ENCODE results near the gene FGF12. TPM values are rescaled to one million over a fixed set of nuclear protein-coding genes. Genes with fewer than 3 reads are reported as not detected.

The FGF12 gene
- total RNA-seq, 1 experiment from 2014 or later: 0.09 TPM

GRCh38 chr3:192433704-192434103, 293.6 kb downstream of the FGF12 start:
- peak; percentile 38 for DNase-seq (ENCODE audit: unreplicated experiment)
- Mint-ChIP-seq H3K9me3 (ENCODE audit: unreplicated experiment) (no peaks in the 10 kb centered on the region), H3K4me1 (ENCODE audit: insufficient read depth, unreplicated experiment) (no peaks in the 10 kb centered on the region), H3K4me3 (ENCODE audit: unreplicated experiment) (no peak overlapping the region), H3K27ac (ENCODE audit: low read depth, unreplicated experiment) (no peak overlapping the region), H3K27me3 (ENCODE audit: insufficient read depth, unreplicated experiment) (peaks cover 25% of the 10 kb centered on the region), H3K36me3 (ENCODE audit: insufficient read depth, unreplicated experiment) (no peaks in the 10 kb centered on the region)
- intact Hi-C loops (cut with micrococcal nuclease): no loop called here
- ChIA-PET POLR2A (interaction anchor here (0.6 to 1.8 kb wide), 2 partner anchors 10 to 1900 kb away, joined by 3 to 5 read pairs; no protein-coding TSS in a partner anchor), CTCF (interaction anchor here (0.6 to 7.2 kb wide), 6 partner anchors 11 to 1017 kb away, joined by 3 to 57 read pairs (median 4); no protein-coding TSS in a partner anchor)
- TF ChIP-seq, protein P1, sequence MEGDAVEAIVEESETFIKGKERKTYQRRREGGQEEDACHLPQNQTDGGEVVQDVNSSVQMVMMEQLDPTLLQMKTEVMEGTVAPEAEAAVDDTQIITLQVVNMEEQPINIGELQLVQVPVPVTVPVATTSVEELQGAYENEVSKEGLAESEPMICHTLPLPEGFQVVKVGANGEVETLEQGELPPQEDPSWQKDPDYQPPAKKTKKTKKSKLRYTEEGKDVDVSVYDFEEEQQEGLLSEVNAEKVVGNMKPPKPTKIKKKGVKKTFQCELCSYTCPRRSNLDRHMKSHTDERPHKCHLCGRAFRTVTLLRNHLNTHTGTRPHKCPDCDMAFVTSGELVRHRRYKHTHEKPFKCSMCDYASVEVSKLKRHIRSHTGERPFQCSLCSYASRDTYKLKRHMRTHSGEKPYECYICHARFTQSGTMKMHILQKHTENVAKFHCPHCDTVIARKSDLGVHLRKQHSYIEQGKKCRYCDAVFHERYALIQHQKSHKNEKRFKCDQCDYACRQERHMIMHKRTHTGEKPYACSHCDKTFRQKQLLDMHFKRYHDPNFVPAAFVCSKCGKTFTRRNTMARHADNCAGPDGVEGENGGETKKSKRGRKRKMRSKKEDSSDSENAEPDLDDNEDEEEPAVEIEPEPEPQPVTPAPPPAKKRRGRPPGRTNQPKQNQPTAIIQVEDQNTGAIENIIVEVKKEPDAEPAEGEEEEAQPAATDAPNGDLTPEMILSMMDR (IDR thresholded peaks at IDR 0.05; ENCODE audit: unreplicated experiment): no peak
- no TSS peak for BruUV-seq (replicated peaks)

DNA sequence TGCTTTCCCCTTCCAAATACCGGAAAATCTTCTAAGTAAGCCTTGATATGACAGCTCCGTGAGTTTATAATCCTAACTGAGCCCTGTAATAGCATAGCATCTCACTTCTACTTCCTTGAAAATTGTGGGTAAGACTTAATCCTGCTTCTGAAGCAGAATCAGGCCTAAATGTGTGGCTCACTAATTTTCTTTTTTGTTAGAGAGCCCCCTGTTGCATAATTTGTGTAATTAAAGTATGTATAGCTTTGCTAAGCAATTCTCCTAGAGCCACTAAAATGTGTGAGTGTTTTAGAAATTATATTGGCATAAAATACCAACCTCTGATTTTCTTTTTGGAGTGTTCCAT, 304.4 kb downstream of the FGF12 start:
- TF ChIP-seq, protein P1 (IDR thresholded peaks at IDR 0.05; ENCODE audit: unreplicated experiment): peak; percentile 52
- CTCF ChIA-PET: interaction anchor here (0.5 to 3.2 kb wide), 42 partner anchors 9 to 1242 kb away, joined by 3 to 49 read pairs (median 4); no protein-coding TSS in a partner anchor

DNA sequence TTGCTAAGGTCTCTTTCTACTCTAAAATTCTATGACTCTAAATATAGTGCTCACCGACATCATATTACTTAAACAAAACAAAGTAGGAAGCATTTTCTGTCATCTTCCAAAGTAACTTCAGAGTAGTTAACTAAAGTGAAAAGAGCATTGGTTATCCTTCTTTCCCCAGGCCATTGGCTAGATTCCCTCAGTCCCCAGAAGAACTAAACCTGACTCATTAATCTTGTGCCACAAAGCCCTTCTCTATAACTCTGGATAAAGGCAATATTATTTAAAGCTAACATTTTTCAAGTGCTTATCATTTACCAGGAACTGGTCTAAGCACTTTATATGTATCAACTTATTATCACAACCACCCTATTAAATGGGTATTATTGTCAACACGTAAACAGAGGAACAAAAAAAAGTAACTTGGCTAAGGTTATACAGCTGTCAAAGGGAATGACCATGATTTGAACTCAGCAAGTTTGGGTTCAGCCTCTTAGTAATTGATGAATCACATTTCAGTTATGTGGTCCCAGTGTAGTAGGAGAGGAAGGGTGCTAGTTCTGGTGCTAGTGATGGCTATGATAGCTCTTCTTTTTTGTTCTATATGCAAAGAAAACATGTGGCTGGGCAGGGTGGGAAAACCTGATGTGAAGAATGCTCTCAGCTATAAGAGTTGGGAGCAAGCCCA, 304.9 kb downstream of the FGF12 start:
- H3K36me3 Mint-ChIP-seq (ENCODE audit: insufficient read depth, unreplicated experiment): no peaks in the 10 kb centered on the region
- DNase-seq (ENCODE audit: unreplicated experiment): peak; percentile 21
- H3K4me1 Mint-ChIP-seq (ENCODE audit: insufficient read depth, unreplicated experiment): no peaks in the 10 kb centered on the region

More for the DNA sequence above, 304.4 kb downstream of the FGF12 start:
- Mint-ChIP-seq H3K4me1 (ENCODE audit: insufficient read depth, unreplicated experiment) (no peaks in the 10 kb centered on the region), H3K27me3 (ENCODE audit: insufficient read depth, unreplicated experiment) (peaks cover 5% of the 10 kb centered on the region), H3K9me3 (ENCODE audit: unreplicated experiment) (no peaks in the 10 kb centered on the region), H3K36me3 (ENCODE audit: insufficient read depth, unreplicated experiment) (no peaks in the 10 kb centered on the region), H3K4me3 (ENCODE audit: unreplicated experiment) (no peak overlapping the region), H3K27ac (ENCODE audit: low read depth, unreplicated experiment) (no peak overlapping the region)
- intact Hi-C loops (cut with micrococcal nuclease): loop anchor here (1.0 kb wide), 3 partner anchors 235 to 1006 kb away; no protein-coding TSS in a partner anchor
- peak; percentile 43 for DNase-seq (ENCODE audit: unreplicated experiment)
- POLR2A ChIA-PET: interaction anchor here (0.9 to 2.3 kb wide), 5 partner anchors 11 to 1009 kb away, joined by 3 to 8 read pairs (median 5); no protein-coding TSS in a partner anchor
- no TSS peak for BruUV-seq (replicated peaks)

DNA sequence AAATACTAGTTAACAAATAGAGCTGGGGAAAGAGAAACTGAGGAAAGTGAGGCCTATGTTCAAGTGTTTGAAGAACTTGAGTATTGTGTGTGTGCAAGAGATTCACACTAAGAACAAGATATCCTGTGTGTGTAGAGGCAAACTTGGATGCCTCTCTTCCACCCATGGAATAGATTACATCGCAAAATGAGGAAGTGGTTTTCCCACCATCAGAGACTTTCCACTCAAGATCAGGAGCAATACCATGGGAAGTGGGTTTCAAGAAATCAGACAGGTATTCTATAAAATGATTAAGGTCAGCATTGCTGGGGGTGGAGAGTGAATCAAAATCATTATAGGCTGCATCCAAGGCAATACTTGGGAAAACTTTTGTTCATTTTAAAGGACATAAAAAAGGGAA, 308.0 kb downstream of the FGF12 start:
- TF ChIP-seq, protein P1 (IDR thresholded peaks at IDR 0.05; ENCODE audit: unreplicated experiment): no peak
- Mint-ChIP-seq H3K4me3 (ENCODE audit: unreplicated experiment) (no peak overlapping the region), H3K27me3 (ENCODE audit: insufficient read depth, unreplicated experiment) (no peaks in the 10 kb centered on the region), H3K9me3 (ENCODE audit: unreplicated experiment) (no peaks in the 10 kb centered on the region), H3K4me1 (ENCODE audit: insufficient read depth, unreplicated experiment) (no peaks in the 10 kb centered on the region), H3K36me3 (ENCODE audit: insufficient read depth, unreplicated experiment) (no peaks in the 10 kb centered on the region), H3K27ac (ENCODE audit: low read depth, unreplicated experiment) (no peak overlapping the region)
- DNase-seq (ENCODE audit: unreplicated experiment): no peak
- ChIA-PET POLR2A (interaction anchor here (0.7 kb wide), 1 partner anchor 210 kb away, joined by 3 read pairs; no protein-coding TSS in a partner anchor), CTCF (interaction anchor here (0.8 to 2.1 kb wide), 3 partner anchors 20 to 230 kb away, joined by 3 to 7 read pairs (median 4); no protein-coding TSS in a partner anchor)
- no TSS peak for BruUV-seq (replicated peaks)
- intact Hi-C loops (cut with micrococcal nuclease): no loop called here

More for the DNA sequence above, 304.9 kb downstream of the FGF12 start:
- intact Hi-C loops (cut with micrococcal nuclease): no loop called here
- Mint-ChIP-seq H3K4me3 (ENCODE audit: unreplicated experiment) (no peak overlapping the region), H3K27me3 (ENCODE audit: insufficient read depth, unreplicated experiment) (peaks cover under 1% of the 10 kb centered on the region), H3K27ac (ENCODE audit: low read depth, unreplicated experiment) (no peak overlapping the region), H3K9me3 (ENCODE audit: unreplicated experiment) (no peaks in the 10 kb centered on the region)
- BruUV-seq (replicated peaks): no TSS peak
- ChIA-PET CTCF (interaction anchor here (0.5 to 3.2 kb wide), 37 partner anchors 8 to 1209 kb away, joined by 3 to 49 read pairs (median 4); no protein-coding TSS in a partner anchor), POLR2A (interaction anchor here (0.9 to 2.3 kb wide), 5 partner anchors 11 to 1008 kb away, joined by 3 to 8 read pairs (median 5); no protein-coding TSS in a partner anchor)
- TF ChIP-seq, protein P1 (IDR thresholded peaks at IDR 0.05; ENCODE audit: unreplicated experiment): no peak

Measured in MCF 10A (cell line).